HG03103 (cell line): ENCODE data around the gene RAB9B.

ENCODE experiments used
- ATAC-seq: cut with Tn5 transposase; IDR thresholded peaks from one replicate; pipeline ENCODE4 v1.9.1; 2021; ENCODE audit warnings: low read depth; ENCODE audit not compliant: unreplicated experiment

Gene RAB9B

GRCh38 chrX:103773445-103773844 lies 58.6 kb downstream of the RAB9B start:
- ATAC-seq, result no peak
